AG04449 (cell line): ENCODE results near the gene POPDC2.

Experiments
- CTCF ChIA-PET: fragments of 350-600 bp; formaldehyde crosslinking; extraction: SDS; loops from one replicate; lab custom pipeline; 2021; ENCODE audit warnings: antibody characterized with exemption; lab: Yijun Ruan, JAX
- POLR2A ChIA-PET: fragments of 400-600, 350-600 bp; formaldehyde crosslinking; extraction: SDS; loops from one replicate; lab custom pipeline; 2020; ENCODE audit warnings: antibody characterized with exemption, inconsistent platforms; lab: Yijun Ruan, JAX
- DNase-seq: peaks from one replicate; pipeline ENCODE4 v3.0.0-alpha.2; 2010; ENCODE audit warnings: low read depth, low spot score
- H3K4me3 ChIP-seq: 2 replicates; pipeline ENCODE4 v1.5.1; 2011; ENCODE audit warnings: low read depth, mild to moderate bottlenecking, control low read depth, low read length
- CTCF ChIP-seq: IDR thresholded peaks from one replicate; pipeline ENCODE4 v1.5.1; 2011; ENCODE audit warnings: mild to moderate bottlenecking, moderate library complexity, low read length, control low read depth, inconsistent platforms; ENCODE audit not compliant: insufficient read depth; ENCODE audit errors: missing control alignments

Gene POPDC2

GRCh38 chr3:119663885-119664284 is 3.5 kb upstream of the POPDC2 start:
- POLR2A ChIA-PET: interaction anchor here (0.6 kb wide), 1 partner anchor 17 kb away, joined by 3 read pairs; no protein-coding TSS in a partner anchor
- no peak overlapping the region for H3K4me3 ChIP-seq
- DNase-seq: no peak
- TF ChIP-seq CTCF: no peak
- CTCF ChIA-PET: interaction anchor here (1.3 to 2.4 kb wide), 4 partner anchors 9 to 27 kb away, joined by 4 to 9 read pairs (median 5); no protein-coding TSS in a partner anchor

- TF ChIP-seq CTCF: peak; percentile 20
- POLR2A ChIA-PET: interaction anchor here (0.6 to 1.0 kb wide), 3 partner anchors 12 to 164 kb away, joined by 3 to 7 read pairs (median 4); partner anchors contain the start of genes COX17 and TIMMDC1
- CTCF ChIA-PET: interaction anchor here (0.9 to 2.4 kb wide), 9 partner anchors 8 to 19 kb away, joined by 3 to 11 read pairs (median 4); no protein-coding TSS in a partner anchor
- no peak for DNase-seq
- no peak overlapping the region for H3K4me3 ChIP-seq
These were observed 2.4 kb upstream of the POPDC2 start for GRCh38 chr3:119662604-119663373.

- ChIA-PET CTCF (interaction anchor here (1.3 kb wide), 1 partner anchor 10 kb away, joined by 3 read pairs; no protein-coding TSS in a partner anchor), POLR2A (no interaction called here)
- DNase-seq: no peak
These were observed 640 bp downstream of the POPDC2 start for GRCh38 chr3:119659606-119660291.

GRCh38 chr3:119658994-119659393 is 1.4 kb downstream of the POPDC2 start:
- POLR2A ChIA-PET: no interaction called here
- CTCF ChIA-PET: interaction anchor here (1.3 kb wide), 1 partner anchor 9 kb away, joined by 3 read pairs; no protein-coding TSS in a partner anchor
- no peak for DNase-seq
- TF ChIP-seq CTCF: no peak
- no peak overlapping the region for H3K4me3 ChIP-seq

More at GRCh38 chr3:119659606-119660291, 640 bp downstream of the POPDC2 start:
- no peak overlapping the region for H3K4me3 ChIP-seq
- no peak for TF ChIP-seq CTCF

GRCh38 chr3:119657887-119658702 is 2.3 kb downstream of the POPDC2 start:
- H3K4me3 ChIP-seq: no peak overlapping the region
- ChIA-PET CTCF (interaction anchor here (0.9 to 1.4 kb wide), 3 partner anchors 10 to 32 kb away, joined by 3 to 4 read pairs (median 3); no protein-coding TSS in a partner anchor), POLR2A (no interaction called here)
- no peak for TF ChIP-seq CTCF
- DNase-seq: no peak
